ENCODE measurements around the gene HRK. TPM values are rescaled to one million over a fixed set of nuclear protein-coding genes. Genes with fewer than 3 reads are reported as not detected.

Gene HRK
- total and polyA plus RNA-seq, 10 of the 15 experiments (the other 5 are each of a cell fraction or from before 2014, with no cell fraction given), result not detected

DNA sequence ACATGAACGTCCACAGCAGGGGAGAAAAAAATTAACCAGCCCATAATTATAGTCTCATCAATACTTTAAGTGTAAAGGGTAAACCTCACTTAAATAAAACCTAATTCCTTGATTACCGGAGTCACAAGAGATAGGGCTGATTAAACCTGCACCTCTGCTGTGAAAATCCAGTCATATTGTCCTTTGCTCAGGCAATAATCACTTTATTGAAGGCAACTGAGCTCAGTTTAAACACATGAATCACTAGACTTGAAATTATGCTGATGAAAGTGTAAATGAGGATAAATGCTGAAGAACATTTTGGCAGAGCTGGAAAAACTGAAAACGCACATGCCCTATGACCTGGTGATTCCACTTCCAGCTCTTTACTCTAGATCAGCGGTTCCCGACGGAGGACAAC is 6.7 kb upstream of the HRK start:
- ChIA-PET RAD21 (ENCODE audit: unreplicated experiment) (no interaction called here), SMC1A (ENCODE audit: uncharacterized antibody, unreplicated experiment) (no interaction called here), CTCF (interaction anchor here (0.7 kb wide), 1 partner anchor 19 kb away, joined by 3 read pairs; no protein-coding TSS in a partner anchor), POLR2A (no interaction called here)
- BruUV-seq (replicated peaks), result no TSS peak
- H2AFZ ChIP-seq (ENCODE audit: control insufficient read depth, low read depth, low read length), result no peak overlapping the region
- ATAC-seq (no peak), FAIRE-seq (no peak), DNase-seq (ENCODE audit: low read depth, low spot score) (no peak)
- TF ChIP-seq TCF12 (IDR thresholded peaks at IDR 0.05; ENCODE audit: low read depth, low read length) (no peak), SP1 (IDR thresholded peaks at IDR 0.05; ENCODE audit: low read depth, low read length) (no peak), CREM (IDR thresholded peaks at IDR 0.05; ENCODE audit: low read depth) (no peak), TBL1XR1 (IDR thresholded peaks at IDR 0.05; ENCODE audit: low read depth, low read length) (no peak), HDGF (IDR thresholded peaks at IDR 0.05) (no peak), ZNF274 (IDR thresholded peaks at IDR 0.05; ENCODE audit: insufficient read depth, insufficient read length) (no peak), MYB (IDR thresholded peaks at IDR 0.05; ENCODE audit: borderline replicate concordance, low read depth, low read length) (no peak), ATF7 (IDR thresholded peaks at IDR 0.05; ENCODE audit: low read depth) (no peak), RELA (IDR thresholded peaks at IDR 0.05; ENCODE audit: borderline replicate concordance, partially characterized antibody) (no peak), POU2F2 (IDR thresholded peaks at IDR 0.05; ENCODE audit: borderline replicate concordance, low read depth, low read length) (no peak), ZNF207 (IDR thresholded peaks at IDR 0.05; ENCODE audit: borderline replicate concordance) (no peak), IKZF2 (IDR thresholded peaks at IDR 0.05) (no peak), FOS (IDR thresholded peaks at IDR 0.05; ENCODE audit: borderline replicate concordance, extremely low read depth, insufficient read length) (no peak), NFXL1 (IDR thresholded peaks at IDR 0.05; ENCODE audit: borderline replicate concordance) (no peak), ZSCAN29 (IDR thresholded peaks at IDR 0.05) (no peak), HDAC6 (IDR thresholded peaks at IDR 0.05; ENCODE audit: unreplicated experiment) (no peak)
- TF ChIP-seq, protein P1, sequence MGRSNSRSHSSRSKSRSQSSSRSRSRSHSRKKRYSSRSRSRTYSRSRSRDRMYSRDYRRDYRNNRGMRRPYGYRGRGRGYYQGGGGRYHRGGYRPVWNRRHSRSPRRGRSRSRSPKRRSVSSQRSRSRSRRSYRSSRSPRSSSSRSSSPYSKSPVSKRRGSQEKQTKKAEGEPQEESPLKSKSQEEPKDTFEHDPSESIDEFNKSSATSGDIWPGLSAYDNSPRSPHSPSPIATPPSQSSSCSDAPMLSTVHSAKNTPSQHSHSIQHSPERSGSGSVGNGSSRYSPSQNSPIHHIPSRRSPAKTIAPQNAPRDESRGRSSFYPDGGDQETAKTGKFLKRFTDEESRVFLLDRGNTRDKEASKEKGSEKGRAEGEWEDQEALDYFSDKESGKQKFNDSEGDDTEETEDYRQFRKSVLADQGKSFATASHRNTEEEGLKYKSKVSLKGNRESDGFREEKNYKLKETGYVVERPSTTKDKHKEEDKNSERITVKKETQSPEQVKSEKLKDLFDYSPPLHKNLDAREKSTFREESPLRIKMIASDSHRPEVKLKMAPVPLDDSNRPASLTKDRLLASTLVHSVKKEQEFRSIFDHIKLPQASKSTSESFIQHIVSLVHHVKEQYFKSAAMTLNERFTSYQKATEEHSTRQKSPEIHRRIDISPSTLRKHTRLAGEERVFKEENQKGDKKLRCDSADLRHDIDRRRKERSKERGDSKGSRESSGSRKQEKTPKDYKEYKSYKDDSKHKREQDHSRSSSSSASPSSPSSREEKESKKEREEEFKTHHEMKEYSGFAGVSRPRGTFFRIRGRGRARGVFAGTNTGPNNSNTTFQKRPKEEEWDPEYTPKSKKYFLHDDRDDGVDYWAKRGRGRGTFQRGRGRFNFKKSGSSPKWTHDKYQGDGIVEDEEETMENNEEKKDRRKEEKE (IDR thresholded peaks at IDR 0.05), result no peak
- TF ChIP-seq, protein P2, sequence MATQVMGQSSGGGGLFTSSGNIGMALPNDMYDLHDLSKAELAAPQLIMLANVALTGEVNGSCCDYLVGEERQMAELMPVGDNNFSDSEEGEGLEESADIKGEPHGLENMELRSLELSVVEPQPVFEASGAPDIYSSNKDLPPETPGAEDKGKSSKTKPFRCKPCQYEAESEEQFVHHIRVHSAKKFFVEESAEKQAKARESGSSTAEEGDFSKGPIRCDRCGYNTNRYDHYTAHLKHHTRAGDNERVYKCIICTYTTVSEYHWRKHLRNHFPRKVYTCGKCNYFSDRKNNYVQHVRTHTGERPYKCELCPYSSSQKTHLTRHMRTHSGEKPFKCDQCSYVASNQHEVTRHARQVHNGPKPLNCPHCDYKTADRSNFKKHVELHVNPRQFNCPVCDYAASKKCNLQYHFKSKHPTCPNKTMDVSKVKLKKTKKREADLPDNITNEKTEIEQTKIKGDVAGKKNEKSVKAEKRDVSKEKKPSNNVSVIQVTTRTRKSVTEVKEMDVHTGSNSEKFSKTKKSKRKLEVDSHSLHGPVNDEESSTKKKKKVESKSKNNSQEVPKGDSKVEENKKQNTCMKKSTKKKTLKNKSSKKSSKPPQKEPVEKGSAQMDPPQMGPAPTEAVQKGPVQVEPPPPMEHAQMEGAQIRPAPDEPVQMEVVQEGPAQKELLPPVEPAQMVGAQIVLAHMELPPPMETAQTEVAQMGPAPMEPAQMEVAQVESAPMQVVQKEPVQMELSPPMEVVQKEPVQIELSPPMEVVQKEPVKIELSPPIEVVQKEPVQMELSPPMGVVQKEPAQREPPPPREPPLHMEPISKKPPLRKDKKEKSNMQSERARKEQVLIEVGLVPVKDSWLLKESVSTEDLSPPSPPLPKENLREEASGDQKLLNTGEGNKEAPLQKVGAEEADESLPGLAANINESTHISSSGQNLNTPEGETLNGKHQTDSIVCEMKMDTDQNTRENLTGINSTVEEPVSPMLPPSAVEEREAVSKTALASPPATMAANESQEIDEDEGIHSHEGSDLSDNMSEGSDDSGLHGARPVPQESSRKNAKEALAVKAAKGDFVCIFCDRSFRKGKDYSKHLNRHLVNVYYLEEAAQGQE (IDR thresholded peaks at IDR 0.05; ENCODE audit: low read depth, low read length), result no peak
- H3K9ac ChIP-seq (ENCODE audit: control insufficient read depth, insufficient read depth, low read length), result no peak overlapping the region
- H4K20me1 ChIP-seq (ENCODE audit: control insufficient read depth, insufficient read depth), result no peaks in the 10 kb centered on the region
- H3K4me2 ChIP-seq (ENCODE audit: control insufficient read depth, insufficient read depth), result no peak overlapping the region
- no peaks in the 10 kb centered on the region for H3K4me1 ChIP-seq (ENCODE audit: control insufficient read depth, insufficient read depth, low read length)
- in situ Hi-C loops (cut with MboI), result no loop called here
- H3K4me3 ChIP-seq, result no peak overlapping the region
- no peaks in the 10 kb centered on the region for H3K79me2 ChIP-seq (ENCODE audit: control insufficient read depth, insufficient read depth, low read length)
- H3K27me3 ChIP-seq (replicated peaks in 1 of 2; ENCODE audit: control insufficient read depth in 2 of 2, insufficient read depth in 2 of 2, low read length in 1 of 2), result peaks cover 2 to 3% of the 10 kb centered on the region in 2 experiments; a peak in 1 of 4 replicates
- H3K27ac ChIP-seq (ENCODE audit: control insufficient read depth, insufficient read depth), result no peak overlapping the region
- H3K36me3 ChIP-seq (ENCODE audit: control insufficient read depth in 2 of 2, insufficient read depth in 2 of 2, low read length in 1 of 2), result no peaks in the 10 kb centered on the region
- WGBS (ENCODE audit: insufficient coverage, insufficient replicate concordance, low lambda C conversion rate, missing lambda C conversion rate), result 71% methylated on average over 6 of the region's 6 CpGs
- H3K9me3 ChIP-seq (replicated peaks; ENCODE audit: control insufficient read depth, insufficient read depth, low read length), result no peaks in the 10 kb centered on the region
- intact Hi-C loops (cut with micrococcal nuclease; ENCODE audit: unreplicated experiment), result loop anchor here (10.0 kb wide), 1 partner anchor 153 kb away; the partner anchor contains the start of genes RNFT2 and SPRING1

Data from GM12878 (cell line).